DMS53 treated with DMSO at 0.1 percent for 48 hours (cell line): Measurements from ENCODE around the gene PARD3.

Experiments
- DNase-seq: peaks from one replicate; lab custom pipeline; 2025; ENCODE audit not compliant: unreplicated experiment; lab: John Stamatoyannopoulos, UW

Gene PARD3

GRCh38 chr10:34125702-34126101, 689.4 kb downstream of the PARD3 start:
- no peak for DNase-seq

GRCh38 chr10:34124522-34125035, 690.5 kb downstream of the PARD3 start:
- no peak for DNase-seq

GRCh38 chr10:34121781-34122622, 693.1 kb downstream of the PARD3 start:
- DNase-seq: no peak

- DNase-seq: no peak
Observed at GRCh38 chr10:34121125-34121753, 693.9 kb downstream of the PARD3 start.

GRCh38 chr10:34119456-34119855, 695.6 kb downstream of the PARD3 start:
- DNase-seq: no peak

DNA sequence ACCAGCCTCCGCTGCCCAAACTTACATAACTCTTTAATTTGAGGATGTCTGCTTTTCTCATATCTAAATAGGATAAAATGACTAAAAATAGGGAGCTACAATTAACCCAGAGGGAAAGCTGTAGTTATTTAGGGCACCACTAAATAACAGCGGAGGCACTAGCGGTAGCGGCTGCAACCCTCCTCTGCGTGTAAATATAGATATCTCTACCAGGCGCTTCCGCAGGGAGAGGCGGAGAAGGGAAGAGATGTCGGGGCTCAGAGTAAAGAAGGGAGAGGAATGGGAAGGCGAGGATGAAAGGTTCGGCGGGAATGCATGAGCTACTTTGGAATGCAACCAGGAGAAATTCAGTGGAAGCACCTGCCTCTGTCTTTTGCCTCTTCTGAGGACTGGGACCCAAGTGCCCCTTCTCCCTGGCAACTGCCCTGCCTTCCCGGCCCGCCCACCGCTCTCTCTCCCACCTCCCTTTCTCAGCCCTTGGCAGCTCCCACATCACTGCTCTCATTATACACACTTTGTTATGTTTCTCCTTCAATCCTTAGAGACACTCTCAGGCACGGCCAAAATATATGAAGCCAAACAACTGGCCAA, 698.3 kb downstream of the PARD3 start:
- DNase-seq: no peak

DNA sequence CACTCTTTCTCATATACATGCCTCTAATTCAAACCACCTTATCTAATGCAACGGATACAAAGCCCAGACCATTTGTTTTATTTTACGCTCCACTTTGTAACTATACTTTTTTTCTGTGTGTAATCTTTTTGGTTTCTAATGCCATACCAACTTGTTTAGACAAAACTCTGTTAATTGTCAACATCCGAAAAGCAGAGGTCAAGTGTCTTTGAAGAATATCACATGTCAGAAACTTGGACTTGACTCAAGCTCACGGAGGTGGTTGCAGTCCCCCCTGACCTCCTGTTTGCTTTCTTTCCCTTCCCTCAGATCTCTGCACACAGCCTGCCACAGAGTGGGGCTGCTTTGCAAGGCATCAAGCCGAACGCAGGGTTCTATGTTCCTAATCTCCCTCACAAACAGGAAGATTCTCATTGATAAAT, 698.9 kb downstream of the PARD3 start:
- no peak for DNase-seq

DNA sequence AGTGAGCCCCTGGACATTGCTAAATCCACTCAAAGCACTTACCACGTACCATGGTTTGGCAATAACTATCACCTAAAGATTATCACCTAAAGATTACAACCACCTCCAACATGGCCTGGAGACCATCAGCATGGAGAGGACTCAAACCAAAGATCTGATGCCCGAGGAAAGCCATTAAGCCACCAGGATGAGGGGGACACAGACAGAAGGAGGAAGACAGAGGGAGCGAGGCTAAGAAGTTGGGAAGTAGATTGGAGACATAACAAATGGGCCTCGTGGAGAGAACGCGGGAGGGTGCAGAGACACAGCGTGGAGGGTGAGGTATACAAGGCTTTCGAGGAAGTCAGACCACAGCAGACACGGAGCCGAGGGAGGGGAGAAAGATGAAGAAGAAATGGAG, 700.2 kb downstream of the PARD3 start:
- DNase-seq: no peak

GRCh38 chr10:34113504-34114225, 701.4 kb downstream of the PARD3 start:
- DNase-seq: no peak

DNA sequence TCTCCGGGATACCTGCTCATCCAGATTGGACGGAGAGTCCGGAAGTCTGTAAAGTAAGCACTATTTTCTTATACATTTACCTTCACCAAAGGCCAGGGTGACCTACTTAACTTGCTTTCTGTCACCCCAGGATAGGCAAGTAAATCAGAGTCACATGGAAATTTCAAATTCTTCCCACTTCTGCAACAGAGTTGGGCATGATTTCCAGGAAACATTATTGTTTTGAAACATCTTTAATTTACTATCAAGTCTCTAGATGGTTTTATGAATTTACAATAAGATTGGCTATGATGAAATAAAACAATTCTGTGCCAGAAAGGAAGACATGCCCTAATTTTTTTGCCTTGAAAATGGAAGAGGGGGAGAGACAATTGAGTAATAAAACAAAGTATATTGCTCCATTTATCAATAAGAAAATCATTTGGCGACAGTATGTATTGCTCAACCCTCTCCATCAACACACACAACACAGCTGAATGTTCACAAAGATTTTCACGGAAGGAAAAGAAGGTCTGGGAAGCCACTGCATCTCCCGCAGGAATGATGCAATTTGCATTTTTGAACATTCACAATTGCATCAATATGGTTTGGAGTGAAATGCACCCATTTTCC, 702.8 kb downstream of the PARD3 start:
- no peak for DNase-seq

- no peak for DNase-seq
Observed at GRCh38 chr10:34111179-34111578, 703.9 kb downstream of the PARD3 start.

DNA sequence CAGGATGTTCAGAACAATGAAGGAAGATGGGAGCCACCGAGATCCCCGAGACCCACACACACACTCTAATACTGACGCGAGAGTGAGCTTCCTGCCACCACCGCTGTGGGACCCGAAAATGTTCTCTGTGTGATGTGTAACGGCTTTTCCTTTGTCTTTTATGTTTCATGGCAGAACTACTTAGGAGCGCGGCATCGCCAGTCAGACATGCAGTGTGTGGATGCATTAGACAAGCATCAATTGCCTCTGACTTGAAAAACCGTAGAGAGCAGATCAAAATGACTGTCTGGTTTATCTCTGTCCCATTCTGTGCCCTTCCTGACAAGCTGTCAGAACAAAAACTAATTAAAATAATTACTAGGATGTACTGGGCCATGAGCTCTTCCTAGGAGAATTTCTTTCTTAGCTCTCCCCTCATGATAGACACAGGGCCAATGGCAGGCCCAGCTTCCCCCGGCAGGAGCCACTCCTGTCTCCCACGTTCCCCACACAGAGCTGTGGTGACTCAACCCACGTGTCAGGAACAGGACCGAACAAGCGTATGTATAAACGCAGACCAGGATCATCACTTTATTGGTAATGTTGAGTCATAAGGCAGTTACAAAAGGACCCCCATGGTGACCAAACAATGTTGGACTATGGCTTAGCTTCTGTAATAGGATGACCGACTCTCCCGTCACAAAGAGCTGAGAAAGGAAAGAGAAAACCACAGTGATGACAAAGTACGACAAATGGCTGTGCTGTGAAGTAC, 705.0 kb downstream of the PARD3 start:
- no peak for DNase-seq

GRCh38 chr10:34109495-34109894, 705.6 kb downstream of the PARD3 start:
- no peak for DNase-seq

- DNase-seq: no peak
Observed at GRCh38 chr10:34107626-34108516, 707.2 kb downstream of the PARD3 start.

DNA sequence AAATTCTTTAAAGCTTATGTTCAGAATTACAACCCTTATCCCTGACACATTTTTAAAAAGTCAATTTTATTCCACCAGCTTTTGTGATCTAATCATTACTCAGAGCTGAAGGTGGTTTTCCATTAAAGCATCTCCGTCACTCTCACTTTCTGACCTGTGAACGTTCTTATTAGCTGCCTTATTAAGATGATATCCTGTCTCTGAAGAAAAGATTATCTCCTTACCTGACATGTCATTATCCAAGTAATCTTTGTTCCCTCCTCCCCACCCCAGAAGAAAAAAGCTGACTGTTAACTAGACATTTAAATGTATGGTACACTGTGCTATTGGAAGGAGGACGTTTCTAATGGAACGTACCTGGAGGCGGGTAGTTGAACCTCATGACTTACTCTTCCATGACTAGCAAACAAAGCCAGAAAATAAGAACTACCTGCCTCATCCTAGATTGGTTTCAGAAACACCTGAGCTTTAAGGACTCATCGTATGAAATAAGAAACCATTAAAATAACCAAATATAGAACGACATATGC, 708.7 kb downstream of the PARD3 start:
- DNase-seq: no peak

- DNase-seq: no peak
Observed at GRCh38 chr10:34104829-34105572, 710.1 kb downstream of the PARD3 start.

DNA sequence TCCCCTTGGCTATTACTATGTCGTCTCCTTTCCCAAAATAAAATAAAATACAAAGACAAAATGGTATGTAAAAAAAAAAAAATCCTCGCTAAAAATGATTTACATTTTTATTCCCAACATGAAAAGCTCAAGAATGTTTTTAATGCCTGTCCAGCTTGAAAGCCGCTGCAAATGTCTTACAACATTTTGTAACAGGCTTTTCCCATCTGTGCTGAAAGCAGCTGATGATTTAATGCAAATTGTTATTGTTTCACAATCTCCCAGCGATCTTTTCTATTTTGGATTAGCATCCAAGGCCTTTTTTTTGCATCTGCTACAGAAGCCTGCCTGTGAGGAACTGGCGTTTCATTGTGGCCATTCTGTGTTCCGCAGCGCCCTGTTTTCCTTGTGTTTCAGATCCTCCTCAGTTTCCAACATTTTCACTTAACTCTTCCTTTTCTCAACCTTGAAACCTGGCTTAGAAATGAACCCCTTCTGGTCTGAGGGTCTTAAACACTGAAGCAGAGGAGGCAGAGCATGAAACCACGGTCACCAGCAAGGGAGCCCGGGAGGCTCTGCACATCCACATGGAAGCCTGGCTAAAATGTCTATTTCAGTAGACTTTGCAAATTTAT, 712.1 kb downstream of the PARD3 start:
- DNase-seq: no peak

DNA sequence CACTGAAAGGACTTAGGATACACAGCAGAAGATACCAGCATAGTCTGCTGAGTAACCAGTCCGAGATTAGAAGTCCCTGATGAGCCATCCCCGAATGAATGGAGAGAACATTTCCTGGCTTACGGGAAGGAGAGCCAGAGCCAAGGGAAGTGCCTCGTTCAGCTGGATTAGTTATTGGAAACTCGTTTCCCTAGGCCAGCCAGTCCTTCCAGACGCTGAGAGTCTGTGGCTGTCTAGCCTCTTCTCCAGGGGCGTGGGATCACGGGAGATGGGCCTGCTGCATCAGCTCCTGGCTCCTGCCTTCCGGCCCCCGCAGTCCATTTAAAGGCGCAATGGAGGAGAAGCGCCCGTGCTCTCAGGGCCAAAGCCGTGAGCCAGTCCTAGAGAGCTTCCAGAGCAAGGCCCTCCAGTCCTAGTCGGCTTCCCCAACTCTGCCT, 712.8 kb downstream of the PARD3 start:
- no peak for DNase-seq
